CD4-positive, alpha-beta T cell (primary cell): ENCODE results near the gene GOLGA5. TPM values are rescaled to one million over a fixed set of nuclear protein-coding genes. Genes with fewer than 3 reads are reported as not detected.

Experiments used
- ATAC-seq: fragments of 200-7000 bp; cut with Tn5 transposase; one replicate; pipeline ENCODE4 v1.10.0; 2022; ENCODE audit warnings: mild to moderate bottlenecking; ENCODE audit not compliant: poor library complexity
- CTCF ChIA-PET: fragments of 350-600 bp; sonication (Branson Sonifier 250); formaldehyde crosslinking; loops from one replicate; lab custom pipeline; 2021; ENCODE audit warnings: antibody characterized with exemption, inconsistent platforms; lab: Charles Lee
- POLR2A ChIA-PET: fragments of 350-600 bp; sonication (Branson Sonifier 250); formaldehyde crosslinking; loops from one replicate; lab custom pipeline; 2021; ENCODE audit warnings: antibody characterized with exemption, inconsistent platforms; lab: Charles Lee
- DNase-seq, 14 experiments: peaks; one replicate each; pipeline ENCODE4 v3.0.0-alpha.2; 2013 to 2020; ENCODE audit warnings: mixed read lengths in 2 of 14
- H3K27ac ChIP-seq, 2 donors: one replicate each; pipeline versions ENCODE4 v1.5.1 to v1.7.0; 2013; ENCODE audit warnings: low read length in 2 of 2, low read depth in 1 of 2, mild to moderate bottlenecking in 1 of 2
- H3K27me3 ChIP-seq, 2 experiments: 1 replicate in 1 of 2; 2 replicates in 1 of 2; pipeline versions ENCODE4 v1.6.1 to v1.7.0; 2013; ENCODE audit warnings: low read length in 2 of 2, control low read depth in 1 of 2, mild to moderate bottlenecking in 1 of 2, moderate library complexity in 1 of 2; ENCODE audit not compliant: insufficient read depth in 2 of 2, control insufficient read depth in 1 of 2
- H3K36me3 ChIP-seq: one replicate; pipeline ENCODE4 v1.6.1; 2013; ENCODE audit warnings: low read length, control low read depth; ENCODE audit not compliant: insufficient read depth
- H3K4me1 ChIP-seq: one replicate; pipeline ENCODE4 v1.6.1; 2013; ENCODE audit warnings: low read length, control low read depth; ENCODE audit not compliant: insufficient read depth
- H3K4me3 ChIP-seq: one replicate; pipeline ENCODE4 v1.5.1; 2013; ENCODE audit warnings: mild to moderate bottlenecking, low read length, moderate library complexity
- H3K9me3 ChIP-seq, 2 experiments: 1 replicate in 1 of 2; 2 replicates in 1 of 2; pipeline versions ENCODE4 v1.6.1 to v1.7.0; 2013; ENCODE audit warnings: low read length in 2 of 2, mild to moderate bottlenecking in 2 of 2, control low read depth in 1 of 2, moderate library complexity in 1 of 2; ENCODE audit not compliant: control insufficient read depth in 1 of 2, insufficient read depth in 1 of 2
- H3K27ac Mint-ChIP-seq: one replicate; pipeline ENCODE4 v1.8.0; 2020; ENCODE audit warnings: mixed read lengths
- H3K27me3 Mint-ChIP-seq: one replicate; pipeline ENCODE4 v1.8.0; 2021; ENCODE audit warnings: mixed read lengths
- H3K36me3 Mint-ChIP-seq: one replicate; pipeline ENCODE4 v1.8.0; 2021; ENCODE audit warnings: low read depth, mixed read lengths
- H3K4me1 Mint-ChIP-seq: one replicate; pipeline ENCODE4 v1.8.0; 2021; ENCODE audit warnings: low read depth, mixed read lengths
- H3K4me3 Mint-ChIP-seq: one replicate; pipeline ENCODE4 v1.8.0; 2020; ENCODE audit warnings: mild to moderate bottlenecking, mixed read lengths
- H3K9me3 Mint-ChIP-seq: one replicate; pipeline ENCODE4 v1.8.0; 2020; ENCODE audit warnings: mixed read lengths
- intact Hi-C, 2 experiments: fragments of 100-400 bp; cut with DNase I in 1 of 2; cut with micrococcal nuclease in 1 of 2; formaldehyde crosslinking; loops; one replicate each; pipeline versions ENCODE4 v1.15.1 to v1.9.0; 2023 to 2025; cut with DNase I, micrococcal nuclease
- total RNA-seq, 174 experiments: library from RNA in 2 of 174; stranded (reverse) in 2 of 174; gene quantifications; one replicate each; pipeline ENCODE4 v1.2.3 and lab custom pipeline; 2021 to 2026
- TF ChIP-seq, protein P1 (sequence below): fragments of 200-600 bp; IDR thresholded peaks from one replicate; pipeline ENCODE4 v1.8.0; 2022; ENCODE audit warnings: antibody characterized with exemption, mild to moderate bottlenecking

Gene GOLGA5
- total RNA-seq, 2 experiments from 2014 or later: 5.2 to 6.8 TPM

DNA sequence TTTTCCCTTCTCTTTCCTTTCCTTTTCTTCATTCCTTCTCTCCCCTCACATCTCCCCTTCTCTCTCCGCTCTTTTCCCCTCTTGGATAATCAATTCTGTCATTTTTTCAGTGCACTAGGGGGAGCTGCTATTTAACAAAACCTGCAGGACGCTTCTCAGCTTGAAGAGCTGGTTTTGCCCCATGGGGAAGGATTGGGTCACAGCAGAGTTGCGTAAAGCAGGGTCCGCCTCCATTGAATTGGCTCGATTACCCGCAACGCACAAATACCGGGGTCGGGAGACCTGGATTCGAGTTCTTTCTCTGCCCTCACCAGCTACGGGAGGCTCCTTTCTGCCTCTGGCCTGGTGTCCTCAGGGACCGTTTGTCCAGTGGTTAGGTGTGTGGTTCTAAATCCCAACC lies 86.7 kb downstream of the GOLGA5 start:
- POLR2A ChIA-PET: no interaction called here
- no peak for ATAC-seq
- no peak overlapping the region for H3K4me3 Mint-ChIP-seq

DNA sequence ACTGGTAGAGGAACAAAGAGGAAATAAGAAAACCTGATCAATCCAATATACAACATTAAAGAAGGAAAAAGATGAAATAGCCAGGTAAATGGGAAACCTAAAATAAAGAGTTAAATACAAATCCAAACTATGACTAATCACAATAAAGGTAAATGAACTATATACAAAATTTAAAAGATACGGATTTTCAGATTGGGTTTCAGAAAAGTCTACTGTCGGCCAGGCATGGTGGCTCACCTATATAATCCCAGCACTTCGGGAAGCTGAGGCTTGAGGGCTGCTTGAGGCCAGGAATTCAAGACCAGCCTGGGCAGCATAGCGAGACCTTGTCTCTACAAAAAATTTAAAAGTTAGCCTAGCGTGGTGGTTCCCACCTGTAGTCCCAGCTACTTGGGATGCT lies 89.0 kb downstream of the GOLGA5 start:
- CTCF ChIA-PET: no interaction called here
- no peak for ATAC-seq
- peaks cover 0 to 12% of the 10 kb centered on the region in 2 experiments for H3K9me3 ChIP-seq
- POLR2A ChIA-PET: no interaction called here
- Mint-ChIP-seq H3K36me3 (no peaks in the 10 kb centered on the region), H3K27me3 (peaks cover 50% of the 10 kb centered on the region), H3K9me3 (no peaks in the 10 kb centered on the region), H3K27ac (no peak overlapping the region), H3K4me3 (no peak overlapping the region), H3K4me1 (no peaks in the 10 kb centered on the region)
- H3K4me1 ChIP-seq: no peaks in the 10 kb centered on the region
- intact Hi-C loops: no loop called here
- no peak for DNase-seq
- no peak overlapping the region for H3K4me3 ChIP-seq
- H3K27ac ChIP-seq: no peak overlapping the region
- peaks cover 8 to 14% of the 10 kb centered on the region in 2 experiments for H3K27me3 ChIP-seq
- TF ChIP-seq, protein P1, sequence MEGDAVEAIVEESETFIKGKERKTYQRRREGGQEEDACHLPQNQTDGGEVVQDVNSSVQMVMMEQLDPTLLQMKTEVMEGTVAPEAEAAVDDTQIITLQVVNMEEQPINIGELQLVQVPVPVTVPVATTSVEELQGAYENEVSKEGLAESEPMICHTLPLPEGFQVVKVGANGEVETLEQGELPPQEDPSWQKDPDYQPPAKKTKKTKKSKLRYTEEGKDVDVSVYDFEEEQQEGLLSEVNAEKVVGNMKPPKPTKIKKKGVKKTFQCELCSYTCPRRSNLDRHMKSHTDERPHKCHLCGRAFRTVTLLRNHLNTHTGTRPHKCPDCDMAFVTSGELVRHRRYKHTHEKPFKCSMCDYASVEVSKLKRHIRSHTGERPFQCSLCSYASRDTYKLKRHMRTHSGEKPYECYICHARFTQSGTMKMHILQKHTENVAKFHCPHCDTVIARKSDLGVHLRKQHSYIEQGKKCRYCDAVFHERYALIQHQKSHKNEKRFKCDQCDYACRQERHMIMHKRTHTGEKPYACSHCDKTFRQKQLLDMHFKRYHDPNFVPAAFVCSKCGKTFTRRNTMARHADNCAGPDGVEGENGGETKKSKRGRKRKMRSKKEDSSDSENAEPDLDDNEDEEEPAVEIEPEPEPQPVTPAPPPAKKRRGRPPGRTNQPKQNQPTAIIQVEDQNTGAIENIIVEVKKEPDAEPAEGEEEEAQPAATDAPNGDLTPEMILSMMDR: no peak
- H3K36me3 ChIP-seq: no peaks in the 10 kb centered on the region

More for the DNA sequence above, 86.7 kb downstream of the GOLGA5 start:
- DNase-seq: no peak
- Histone ChIP-seq H3K4me3 (no peak overlapping the region), H3K27me3 (peaks cover 8 to 14% of the 10 kb centered on the region in 2 experiments), H3K9me3 (peaks cover 0 to 8% of the 10 kb centered on the region in 2 experiments), H3K4me1 (no peaks in the 10 kb centered on the region), H3K27ac (no peak overlapping the region), H3K36me3 (no peaks in the 10 kb centered on the region)
- Mint-ChIP-seq H3K27me3 (peaks cover 49% of the 10 kb centered on the region), H3K27ac (no peak overlapping the region), H3K4me1 (no peaks in the 10 kb centered on the region), H3K9me3 (no peaks in the 10 kb centered on the region), H3K36me3 (no peaks in the 10 kb centered on the region)
- CTCF ChIA-PET: no interaction called here
- TF ChIP-seq, protein P1: no peak
- intact Hi-C loops: no loop called here

DNA sequence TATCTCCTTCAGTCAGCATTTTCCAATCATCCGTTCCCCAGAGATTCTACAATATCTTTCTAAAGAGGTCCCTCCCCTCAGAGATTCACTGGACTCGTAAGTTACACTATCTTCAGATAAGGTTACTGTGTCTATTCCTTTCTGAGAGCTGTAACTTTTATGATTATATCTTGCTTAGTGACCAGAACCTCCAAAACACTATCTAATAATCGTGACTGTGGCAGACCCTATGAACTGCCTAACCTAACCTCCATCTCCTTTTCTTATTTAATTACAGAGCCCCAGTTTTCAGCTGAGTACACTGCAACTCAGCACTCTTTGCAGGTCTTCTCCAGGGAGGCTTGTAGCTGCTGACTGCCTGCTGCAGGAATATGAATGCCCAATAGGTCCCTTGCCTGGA lies 90.3 kb downstream of the GOLGA5 start:
- Mint-ChIP-seq H3K4me3 (no peak overlapping the region), H3K4me1 (no peaks in the 10 kb centered on the region), H3K27me3 (peaks cover 50% of the 10 kb centered on the region), H3K36me3 (no peaks in the 10 kb centered on the region), H3K9me3 (no peaks in the 10 kb centered on the region), H3K27ac (no peak overlapping the region)
- intact Hi-C loops: no loop called here
- Histone ChIP-seq H3K9me3 (peaks cover 0 to 12% of the 10 kb centered on the region in 2 experiments), H3K27me3 (peaks cover 5 to 14% of the 10 kb centered on the region in 2 experiments), H3K4me3 (no peak overlapping the region), H3K27ac (no peak overlapping the region), H3K36me3 (no peaks in the 10 kb centered on the region), H3K4me1 (no peaks in the 10 kb centered on the region)
- ATAC-seq (no peak), DNase-seq (no peak)
- ChIA-PET CTCF (interaction anchor here (0.6 kb wide), 1 partner anchor 288 kb away, joined by 4 read pairs; no protein-coding TSS in a partner anchor), POLR2A (no interaction called here)
- TF ChIP-seq, protein P1: no peak
